GM19467 (cell line): ENCODE measurements around the gene SAMD15.
"Not testable (repeated sequence)": the region's sequence is repeated elsewhere in the genome, so short reads cannot be mapped to it uniquely, and the experiment has no call there.

Experiments
- ATAC-seq: cut with Tn5 transposase; IDR thresholded peaks from one replicate; pipeline ENCODE4 v1.9.1; 2021; ENCODE audit warnings: mild to moderate bottlenecking, moderate library complexity; ENCODE audit not compliant: unreplicated experiment

The SAMD15 gene

GRCh38 chr14:77375164-77375950 lies 1.8 kb upstream of the SAMD15 start:
- no peak for ATAC-seq

GRCh38 chr14:77375973-77376770 lies 1.0 kb upstream of the SAMD15 start:
- peak; percentile 5 for ATAC-seq

GRCh38 chr14:77377502-77377844 lies 294 bp downstream of the SAMD15 start:
- peak; percentile 5 for ATAC-seq

GRCh38 chr14:77378701-77379100 lies 1.5 kb downstream of the SAMD15 start:
- ATAC-seq = no peak

GRCh38 chr14:77390188-77390587 lies 13.0 kb downstream of the SAMD15 start:
- ATAC-seq = no peak

GRCh38 chr14:77400216-77400615 lies 23.0 kb downstream of the SAMD15 start:
- ATAC-seq = no peak

GRCh38 chr14:77403768-77404167 lies 26.6 kb downstream of the SAMD15 start:
- ATAC-seq = no peak

GRCh38 chr14:77406086-77406485 lies 28.9 kb downstream of the SAMD15 start:
- ATAC-seq = no peak

- ATAC-seq = no peak
Observed at GRCh38 chr14:77406718-77407117, 29.5 kb downstream of the SAMD15 start.

- ATAC-seq = no peak
Observed at GRCh38 chr14:77407158-77407557, 30.0 kb downstream of the SAMD15 start.

- ATAC-seq = no peak
Observed at GRCh38 chr14:77409131-77409533, 32.0 kb downstream of the SAMD15 start.

- not testable (repeated sequence) for ATAC-seq
Observed at GRCh38 chr14:77415403-77416030, 38.3 kb downstream of the SAMD15 start.

- ATAC-seq = not testable (repeated sequence)
Observed at GRCh38 chr14:77416098-77416497, 38.9 kb downstream of the SAMD15 start.

GRCh38 chr14:77416836-77417235 lies 39.7 kb downstream of the SAMD15 start:
- no peak for ATAC-seq

- ATAC-seq = no peak
Observed at GRCh38 chr14:77421201-77421600, 44.0 kb downstream of the SAMD15 start.

GRCh38 chr14:77423423-77423822 lies 46.2 kb downstream of the SAMD15 start, which contains the start of gene NOXRED1:
TSS of gene NOXRED1 (minus strand) at chr14:77423523. CDS start at chr14:77422889, 634 bp downstream.
- ATAC-seq = no peak

- no peak for ATAC-seq
Observed at GRCh38 chr14:77424862-77425261, 47.7 kb downstream of the SAMD15 start.

- no peak for ATAC-seq
Observed at GRCh38 chr14:77426396-77426795, 49.2 kb downstream of the SAMD15 start.

- ATAC-seq = no peak
Observed at GRCh38 chr14:77436042-77436441, 58.9 kb downstream of the SAMD15 start.

- no peak for ATAC-seq
Observed at GRCh38 chr14:77438596-77438995, 61.4 kb downstream of the SAMD15 start.

- no peak for ATAC-seq
Observed at GRCh38 chr14:77439861-77440260, 62.7 kb downstream of the SAMD15 start.
